Endothelial cell (in vitro differentiated cells): ENCODE results near the gene SLC35D3. TPM values are rescaled to one million over a fixed set of nuclear protein-coding genes. Genes with fewer than 3 reads are reported as not detected.
"Not testable (repeated sequence)": the region's sequence is repeated elsewhere in the genome, so short reads cannot be mapped to it uniquely, and the experiment has no call there.

Experiments used
- DNase-seq: peaks from one replicate; pipeline ENCODE4 v3.0.0; 2021; ENCODE audit warnings: low spot score
- H3K27ac Mint-ChIP-seq: one replicate; pipeline ENCODE4 v1.8.0; 2021; ENCODE audit warnings: mixed read lengths, inconsistent platforms; ENCODE audit not compliant: unreplicated experiment
- H3K27me3 Mint-ChIP-seq: one replicate; pipeline ENCODE4 v1.8.0; 2021; ENCODE audit warnings: mild to moderate bottlenecking, moderate library complexity, mixed read lengths, inconsistent platforms; ENCODE audit not compliant: unreplicated experiment
- H3K36me3 Mint-ChIP-seq: one replicate; pipeline ENCODE4 v1.8.0; 2021; ENCODE audit warnings: mild to moderate bottlenecking, low read depth, mixed read lengths, inconsistent platforms; ENCODE audit not compliant: unreplicated experiment
- H3K4me1 Mint-ChIP-seq: one replicate; pipeline ENCODE4 v1.8.0; 2021; ENCODE audit warnings: mild to moderate bottlenecking, mixed read lengths, inconsistent platforms; ENCODE audit not compliant: unreplicated experiment
- H3K4me3 Mint-ChIP-seq: one replicate; pipeline ENCODE4 v1.8.0; 2021; ENCODE audit warnings: mild to moderate bottlenecking, mixed read lengths, inconsistent platforms; ENCODE audit not compliant: unreplicated experiment
- H3K9me3 Mint-ChIP-seq: one replicate; pipeline ENCODE4 v1.8.0; 2021; ENCODE audit warnings: mixed read lengths, inconsistent platforms; ENCODE audit not compliant: unreplicated experiment
- total RNA-seq: library from RNA; stranded (reverse); fragmentation: NEBNext Ultra II Directional; extraction: Animal tissue kit (Norgen Biotek cat#: 25700); gene quantifications from one replicate; pipeline ENCODE4 v1.2.1, GENCODE V29; 2021; ENCODE audit not compliant: unreplicated experiment
- TF ChIP-seq, protein P1 (sequence below): fragments of 200-600 bp; sonication (generic); IDR thresholded peaks from one replicate; pipeline ENCODE4 v1.5.0; 2021; ENCODE audit warnings: antibody characterized with exemption; ENCODE audit not compliant: unreplicated experiment

The SLC35D3 gene
- total RNA-seq, 1 donor from 2014 or later = not detected

DNA sequence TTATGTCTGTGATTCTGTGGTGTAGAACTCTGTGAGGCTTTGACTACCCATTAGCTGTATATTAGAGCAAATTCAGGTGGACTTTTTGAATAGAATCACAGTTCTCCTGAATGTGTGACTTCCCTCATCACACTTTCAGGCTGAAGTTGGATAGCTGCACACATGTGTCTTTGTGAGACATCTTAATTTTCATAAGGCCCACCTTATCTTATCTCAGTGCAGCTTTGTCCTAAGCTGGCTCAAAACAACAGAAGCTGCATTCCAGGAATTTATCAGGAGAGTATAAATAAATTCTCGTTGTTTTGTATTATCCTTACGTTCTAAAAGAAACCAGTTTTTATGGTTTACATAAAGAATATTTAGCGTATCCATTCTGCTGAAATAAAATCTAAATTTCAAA lies 26.2 kb upstream of the SLC35D3 start:
- H3K27me3 Mint-ChIP-seq = peaks cover 1% of the 10 kb centered on the region
- TF ChIP-seq, protein P1, sequence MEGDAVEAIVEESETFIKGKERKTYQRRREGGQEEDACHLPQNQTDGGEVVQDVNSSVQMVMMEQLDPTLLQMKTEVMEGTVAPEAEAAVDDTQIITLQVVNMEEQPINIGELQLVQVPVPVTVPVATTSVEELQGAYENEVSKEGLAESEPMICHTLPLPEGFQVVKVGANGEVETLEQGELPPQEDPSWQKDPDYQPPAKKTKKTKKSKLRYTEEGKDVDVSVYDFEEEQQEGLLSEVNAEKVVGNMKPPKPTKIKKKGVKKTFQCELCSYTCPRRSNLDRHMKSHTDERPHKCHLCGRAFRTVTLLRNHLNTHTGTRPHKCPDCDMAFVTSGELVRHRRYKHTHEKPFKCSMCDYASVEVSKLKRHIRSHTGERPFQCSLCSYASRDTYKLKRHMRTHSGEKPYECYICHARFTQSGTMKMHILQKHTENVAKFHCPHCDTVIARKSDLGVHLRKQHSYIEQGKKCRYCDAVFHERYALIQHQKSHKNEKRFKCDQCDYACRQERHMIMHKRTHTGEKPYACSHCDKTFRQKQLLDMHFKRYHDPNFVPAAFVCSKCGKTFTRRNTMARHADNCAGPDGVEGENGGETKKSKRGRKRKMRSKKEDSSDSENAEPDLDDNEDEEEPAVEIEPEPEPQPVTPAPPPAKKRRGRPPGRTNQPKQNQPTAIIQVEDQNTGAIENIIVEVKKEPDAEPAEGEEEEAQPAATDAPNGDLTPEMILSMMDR = no peak
- H3K4me1 Mint-ChIP-seq = peaks cover 21% of the 10 kb centered on the region
- DNase-seq = no peak
- H3K9me3 Mint-ChIP-seq = no peaks in the 10 kb centered on the region
- no peaks in the 10 kb centered on the region for H3K36me3 Mint-ChIP-seq
- H3K4me3 Mint-ChIP-seq = no peak overlapping the region
- no peak overlapping the region for H3K27ac Mint-ChIP-seq

DNA sequence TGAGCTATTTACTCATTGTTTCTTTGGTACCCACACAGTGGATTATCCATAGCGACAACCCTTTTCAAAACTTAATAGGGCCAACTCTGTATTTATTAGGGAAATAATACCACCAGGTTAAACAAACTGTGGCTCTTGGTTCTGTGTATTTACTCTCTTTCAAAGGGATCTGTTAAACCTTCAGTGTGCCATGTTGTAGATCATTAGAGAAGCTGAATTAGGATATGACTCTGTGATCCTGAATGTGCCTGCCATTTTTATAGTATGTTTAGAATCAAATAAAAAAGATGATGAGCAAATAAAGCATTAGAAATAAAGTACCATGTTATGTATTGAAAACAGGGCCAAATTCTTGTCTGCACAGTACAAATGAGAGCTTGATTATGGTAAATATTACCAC lies 25.0 kb upstream of the SLC35D3 start:
- no peaks in the 10 kb centered on the region for H3K36me3 Mint-ChIP-seq
- TF ChIP-seq, protein P1 = no peak
- peaks cover 18% of the 10 kb centered on the region for H3K4me1 Mint-ChIP-seq

DNA sequence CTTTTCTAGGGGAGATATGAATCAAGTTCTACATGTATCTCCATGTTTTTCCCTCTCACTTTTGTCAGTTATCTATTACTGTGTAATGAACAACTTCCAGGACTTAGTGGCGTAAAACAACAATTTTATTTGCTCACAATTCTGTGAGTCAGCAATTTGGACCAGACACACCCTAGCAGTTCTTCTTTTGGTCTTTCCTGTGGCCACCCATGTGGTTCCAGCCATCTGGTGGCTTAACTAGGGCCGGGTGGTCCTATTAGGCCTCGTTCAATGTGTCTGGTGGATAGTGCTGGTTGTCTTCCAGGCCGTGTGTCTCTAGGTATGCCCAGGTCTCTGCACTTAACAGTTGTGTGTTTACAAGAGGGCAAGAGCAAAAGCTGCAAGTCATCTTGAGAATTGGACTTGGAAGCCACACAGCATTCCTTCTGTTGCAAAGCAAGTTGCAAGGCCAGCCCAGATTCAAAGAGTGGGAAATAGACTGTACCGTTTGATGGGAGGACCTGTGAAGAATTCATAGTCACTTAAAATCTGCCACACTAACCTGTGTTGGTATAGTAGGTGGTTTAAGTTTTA lies 20.8 kb upstream of the SLC35D3 start:
- Mint-ChIP-seq H3K4me1 (peaks cover 4% of the 10 kb centered on the region), H3K27ac (no peak overlapping the region), H3K27me3 (peaks cover 1% of the 10 kb centered on the region), H3K36me3 (no peaks in the 10 kb centered on the region), H3K9me3 (no peaks in the 10 kb centered on the region), H3K4me3 (peak overlapping the region; percentile 33)
- TF ChIP-seq, protein P1 = no peak
- no peak for DNase-seq

More for the DNA sequence above, 25.0 kb upstream of the SLC35D3 start:
- H3K4me3 Mint-ChIP-seq = no peak overlapping the region
- no peaks in the 10 kb centered on the region for H3K9me3 Mint-ChIP-seq
- no peak overlapping the region for H3K27ac Mint-ChIP-seq
- no peak for DNase-seq
- H3K27me3 Mint-ChIP-seq = peaks cover 1% of the 10 kb centered on the region

DNA sequence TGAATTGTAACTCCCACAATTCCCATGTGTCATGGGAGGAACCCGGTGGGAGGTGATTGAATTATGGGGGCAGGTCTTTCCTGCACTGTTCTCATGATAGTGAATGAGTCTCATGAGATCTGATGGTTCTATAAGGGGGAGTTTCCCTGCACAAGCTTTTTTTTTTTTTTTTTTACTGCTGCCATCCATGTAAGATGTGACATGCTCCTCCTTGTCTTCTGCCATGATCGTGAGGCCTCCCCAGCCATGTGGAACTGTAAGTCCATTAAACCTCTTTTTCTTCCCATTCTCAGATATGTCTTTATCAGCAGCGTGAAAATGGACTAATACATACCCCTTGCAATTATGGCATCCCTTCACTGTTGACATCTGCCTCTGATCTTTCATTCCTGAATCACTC lies 17.6 kb upstream of the SLC35D3 start:
- not testable (repeated sequence) for H3K27ac Mint-ChIP-seq, H3K27me3 Mint-ChIP-seq, DNase-seq, H3K9me3 Mint-ChIP-seq, H3K4me3 Mint-ChIP-seq, H3K36me3 Mint-ChIP-seq, H3K4me1 Mint-ChIP-seq

DNA sequence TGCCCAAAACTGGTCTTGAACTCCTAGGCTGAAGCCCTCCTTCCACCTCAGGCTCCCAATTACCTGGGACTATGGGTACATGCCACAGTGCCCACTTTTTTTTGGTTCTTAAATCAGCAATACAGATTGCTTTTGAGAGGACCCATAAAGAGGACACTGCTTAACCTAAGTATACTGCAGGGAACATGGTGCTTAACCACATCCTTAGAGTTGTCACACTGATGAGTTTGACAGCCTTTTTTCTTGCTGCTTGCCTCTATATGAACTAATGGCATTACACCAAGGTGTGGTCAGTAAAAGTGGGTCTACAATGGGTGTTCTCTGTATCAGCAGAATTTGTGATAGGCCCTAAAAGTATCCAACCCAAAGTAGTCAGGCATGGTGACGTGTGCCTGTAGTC lies 7.2 kb upstream of the SLC35D3 start:
- H3K36me3 Mint-ChIP-seq = no peaks in the 10 kb centered on the region
- H3K4me1 Mint-ChIP-seq = no peaks in the 10 kb centered on the region
- H3K27ac Mint-ChIP-seq = no peak overlapping the region
- no peaks in the 10 kb centered on the region for H3K9me3 Mint-ChIP-seq
- no peak overlapping the region for H3K4me3 Mint-ChIP-seq
- peaks cover 2% of the 10 kb centered on the region for H3K27me3 Mint-ChIP-seq
- DNase-seq = no peak
- TF ChIP-seq, protein P1 = no peak
